Upper lobe of right lung (tissue), 1 donor: ENCODE data around the gene GALNT12. TPM values are rescaled to one million over a fixed set of nuclear protein-coding genes. Genes with fewer than 3 reads are reported as not detected.
A peak's percentile ranks its signal among the peaks of the same experiment; 100 is the strongest.

Experiments
- ATAC-seq: fragments of 200-7000 bp; cut with Tn5 transposase; one replicate; pipeline ENCODE4 v1.9.1; 2020; ENCODE audit warnings: mild to moderate bottlenecking, moderate library complexity
- DNase-seq: peaks from one replicate; pipeline ENCODE4 v3.0.0-alpha.2; 2020
- H3K27ac ChIP-seq: fragments of 200-600 bp; one replicate; pipeline ENCODE4 v1.8.0; 2022
- H3K27me3 ChIP-seq: fragments of 200-600 bp; one replicate; pipeline ENCODE4 v1.8.0; 2022; ENCODE audit warnings: mild to moderate bottlenecking
- H3K36me3 ChIP-seq: fragments of 200-600 bp; one replicate; pipeline ENCODE4 v1.8.0; 2022
- H3K4me1 ChIP-seq: fragments of 200-600 bp; one replicate; pipeline ENCODE4 v1.8.0; 2022
- H3K4me3 ChIP-seq: fragments of 200-600 bp; one replicate; pipeline ENCODE4 v1.8.0; 2022; ENCODE audit warnings: mild to moderate bottlenecking
- H3K9me3 ChIP-seq: fragments of 200-600 bp; one replicate; pipeline ENCODE4 v1.8.0; 2022
- CTCF ChIP-seq: fragments of 200-600 bp; IDR thresholded peaks from one replicate; pipeline ENCODE4 v1.8.0; 2022; ENCODE audit warnings: antibody characterized with exemption
- intact Hi-C: fragments of 100-400 bp; cut with DNase I; formaldehyde crosslinking; loops from one replicate; pipeline ENCODE4 v1.11.0; 2022
- total RNA-seq: library from RNA; stranded (reverse); fragmentation: NEBNext Ultra II Directional; extraction: Animal tissue kit (Norgen Biotek cat#: 25700); gene quantifications from one replicate; pipeline ENCODE4 v1.2.1, GENCODE V29; 2021
- donor health status: DM: no; HTN: yes; CAD: no; lungs with severe emphysema.

The GALNT12 gene
- total RNA-seq, 1 donor from 2014 or later: 28.3 TPM

GRCh38 chr9:98808411-98808815, 943 bp downstream of the GALNT12 start:
- intact Hi-C loops: no loop called here
- Histone ChIP-seq H3K36me3 (no peaks in the 10 kb centered on the region), H3K4me1 (peaks cover 21% of the 10 kb centered on the region), H3K27ac (peak overlapping the region; percentile 51), H3K4me3 (peak overlapping the region; percentile 56), H3K27me3 (no peaks in the 10 kb centered on the region), H3K9me3 (no peaks in the 10 kb centered on the region)
- peak; percentile 93 for DNase-seq
- peak; percentile 81 for ATAC-seq
- TF ChIP-seq CTCF: no peak

- no peaks in the 10 kb centered on the region for H3K9me3 ChIP-seq
- intact Hi-C loops: no loop called here
- DNase-seq (no peak), ATAC-seq (peak; percentile 1)
- no peak for TF ChIP-seq CTCF
- peak overlapping the region; percentile 56 for H3K4me3 ChIP-seq
- H3K27me3 ChIP-seq: no peaks in the 10 kb centered on the region
- peaks cover 21% of the 10 kb centered on the region for H3K4me1 ChIP-seq
- H3K27ac ChIP-seq: peak overlapping the region; percentile 51
- H3K36me3 ChIP-seq: no peaks in the 10 kb centered on the region
Measured at GRCh38 chr9:98808875-98809274, 1.4 kb downstream of the GALNT12 start.

GRCh38 chr9:98809311-98810101, 2.0 kb downstream of the GALNT12 start:
- Histone ChIP-seq H3K4me3 (no peak overlapping the region), H3K27ac (peak overlapping the region; percentile 51), H3K27me3 (no peaks in the 10 kb centered on the region), H3K4me1 (peaks cover 21% of the 10 kb centered on the region), H3K9me3 (no peaks in the 10 kb centered on the region), H3K36me3 (no peaks in the 10 kb centered on the region)
- DNase-seq (no peak), ATAC-seq (peak; percentile 23)
- intact Hi-C loops: no loop called here
- TF ChIP-seq CTCF: no peak

GRCh38 chr9:98810102-98810842, 2.8 kb downstream of the GALNT12 start:
- ATAC-seq: no peak
- no peaks in the 10 kb centered on the region for H3K36me3 ChIP-seq

GRCh38 chr9:98811051-98811650, 3.7 kb downstream of the GALNT12 start:
- intact Hi-C loops: no loop called here
- Histone ChIP-seq H3K4me1 (peaks cover 21% of the 10 kb centered on the region), H3K27ac (no peak overlapping the region), H3K36me3 (no peaks in the 10 kb centered on the region), H3K4me3 (no peak overlapping the region), H3K27me3 (no peaks in the 10 kb centered on the region), H3K9me3 (no peaks in the 10 kb centered on the region)
- no peak for TF ChIP-seq CTCF
- no peak for DNase-seq
- peak; percentile 7 for ATAC-seq

More at GRCh38 chr9:98810102-98810842, 2.8 kb downstream of the GALNT12 start:
- TF ChIP-seq CTCF: no peak
- no peaks in the 10 kb centered on the region for H3K27me3 ChIP-seq
- H3K9me3 ChIP-seq: no peaks in the 10 kb centered on the region
- intact Hi-C loops: no loop called here
- H3K27ac ChIP-seq: peak overlapping the region; percentile 15
- DNase-seq: no peak
- peaks cover 21% of the 10 kb centered on the region for H3K4me1 ChIP-seq
- H3K4me3 ChIP-seq: no peak overlapping the region
